ENCODE results near the gene ANK3.

Gene ANK3

DNA sequence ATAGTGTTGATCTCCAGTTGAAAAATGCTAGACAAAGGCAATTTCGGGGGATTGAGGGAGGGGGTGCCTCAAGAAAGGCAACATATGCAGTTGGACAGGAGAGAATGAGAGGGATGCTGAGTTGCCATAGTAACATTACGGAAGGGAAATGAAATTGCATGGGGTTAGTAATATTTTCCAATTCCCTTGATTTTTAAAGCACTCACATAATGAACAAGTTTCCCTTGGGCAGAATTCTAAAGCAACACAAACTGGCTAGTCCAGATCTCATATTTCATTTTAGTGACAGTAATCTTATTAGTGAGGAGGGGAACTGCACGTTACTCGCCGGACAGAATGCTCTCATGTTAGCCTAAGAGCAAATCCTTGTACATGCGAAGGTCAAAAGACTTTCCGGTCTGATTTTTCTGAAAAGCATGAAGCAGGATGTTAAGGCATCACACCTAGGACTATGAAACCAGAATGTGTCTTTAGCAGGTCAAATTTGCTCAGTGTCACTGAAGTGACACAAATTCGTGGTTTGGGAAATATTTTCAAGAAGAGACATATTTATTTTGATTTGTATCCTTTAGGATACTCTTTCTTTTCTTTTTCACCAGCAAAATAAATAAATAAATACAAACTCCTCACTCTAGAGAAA, 165.5 kb downstream of the ANK3 start:
- DNase-seq: peak; percentile 10 to 81
- Histone ChIP-seq H3K9ac (ENCODE audit: low read length) (no peak overlapping the region), H2AK5ac (ENCODE audit: low read length) (no peak overlapping the region), H2BK12ac (ENCODE audit: low read length) (no peak overlapping the region), H2AFZ (ENCODE audit: insufficient read depth, low read length, poor library complexity) (no peak overlapping the region), H3K27ac (ENCODE audit: low read depth, low read length) (no peak overlapping the region), H3K27me3 (ENCODE audit: insufficient read depth, low read length) (no peaks in the 10 kb centered on the region), H3K23ac (ENCODE audit: low read length) (no peak overlapping the region), H2BK5ac (ENCODE audit: low read depth, low read length, poor library complexity) (no peak overlapping the region), H3K4me1 (ENCODE audit: control insufficient read depth in 1 of 2, insufficient read depth in 2 of 2, low read length in 2 of 2) (peaks cover 0 to 2% of the 10 kb centered on the region in 2 experiments), H4K91ac (ENCODE audit: low read depth, low read length) (no peak overlapping the region), H3K4ac (ENCODE audit: low read depth, low read length) (no peak overlapping the region), H4K8ac (ENCODE audit: low read depth, low read length) (no peak overlapping the region), H3K9me3 (ENCODE audit: insufficient read depth, low read depth, low read length) (no peaks in the 10 kb centered on the region), H3K4me3 (ENCODE audit: low read depth, low read length) (no peak overlapping the region), H3K36me3 (ENCODE audit: control insufficient read depth in 1 of 2, insufficient read depth in 2 of 2, low read length in 2 of 2) (no peaks in the 10 kb centered on the region), H2BK120ac (ENCODE audit: insufficient read depth, low read length, poor library complexity) (no peak overlapping the region), H3K79me2 (ENCODE audit: control insufficient read depth, insufficient read depth, low read length, poor library complexity) (no peaks in the 10 kb centered on the region), H3K4me2 (ENCODE audit: low read length) (no peak overlapping the region), H3K14ac (ENCODE audit: low read length) (no peak overlapping the region), H3K18ac (ENCODE audit: low read length) (no peak overlapping the region), H4K12ac (ENCODE audit: low read depth, low read length) (no peak overlapping the region), H3K79me1 (ENCODE audit: low read length) (no peaks in the 10 kb centered on the region)
- WGBS (ENCODE audit: extremely low coverage, insufficient coverage, insufficient read length): no CpG with 5 or more reads among the region's 8 CpGs

GRCh38 chr10:60222047-60222446, 167.6 kb downstream of the ANK3 start:
- no peak overlapping the region for H2BK120ac ChIP-seq (ENCODE audit: insufficient read depth, low read length, poor library complexity)
- peaks cover 0 to 2% of the 10 kb centered on the region in 2 experiments for H3K4me1 ChIP-seq (ENCODE audit: control insufficient read depth in 1 of 2, insufficient read depth in 2 of 2, low read length in 2 of 2)
- H3K4ac ChIP-seq (ENCODE audit: low read depth, low read length): no peak overlapping the region
- H3K27me3 ChIP-seq (ENCODE audit: insufficient read depth, low read length): no peaks in the 10 kb centered on the region
- no peaks in the 10 kb centered on the region for H3K9me3 ChIP-seq (ENCODE audit: insufficient read depth, low read depth, low read length)
- H4K8ac ChIP-seq (ENCODE audit: low read depth, low read length): no peak overlapping the region
- H2BK5ac ChIP-seq (ENCODE audit: low read depth, low read length, poor library complexity): no peak overlapping the region
- no CpG with 5 or more reads among the region's 3 CpGs for WGBS (ENCODE audit: extremely low coverage, insufficient coverage, insufficient read length)
- no peak overlapping the region for H4K91ac ChIP-seq (ENCODE audit: low read depth, low read length)
- DNase-seq: no peak
- no peak overlapping the region for H3K27ac ChIP-seq (ENCODE audit: low read depth, low read length)
- no peak overlapping the region for H2AK5ac ChIP-seq (ENCODE audit: low read length)
- H3K18ac ChIP-seq (ENCODE audit: low read length): no peak overlapping the region
- H3K79me2 ChIP-seq (ENCODE audit: control insufficient read depth, insufficient read depth, low read length, poor library complexity): no peaks in the 10 kb centered on the region
- no peak overlapping the region for H2AFZ ChIP-seq (ENCODE audit: insufficient read depth, low read length, poor library complexity)
- H3K4me3 ChIP-seq (ENCODE audit: low read depth, low read length): no peak overlapping the region
- no peaks in the 10 kb centered on the region for H3K79me1 ChIP-seq (ENCODE audit: low read length)
- no peaks in the 10 kb centered on the region for H3K36me3 ChIP-seq (ENCODE audit: control insufficient read depth in 1 of 2, insufficient read depth in 2 of 2, low read length in 2 of 2)
- no peak overlapping the region for H3K23ac ChIP-seq (ENCODE audit: low read length)
- H4K12ac ChIP-seq (ENCODE audit: low read depth, low read length): no peak overlapping the region
- no peak overlapping the region for H3K9ac ChIP-seq (ENCODE audit: low read length)
- H3K14ac ChIP-seq (ENCODE audit: low read length): no peak overlapping the region
- no peak overlapping the region for H3K4me2 ChIP-seq (ENCODE audit: low read length)
- no peak overlapping the region for H2BK12ac ChIP-seq (ENCODE audit: low read length)

DNA sequence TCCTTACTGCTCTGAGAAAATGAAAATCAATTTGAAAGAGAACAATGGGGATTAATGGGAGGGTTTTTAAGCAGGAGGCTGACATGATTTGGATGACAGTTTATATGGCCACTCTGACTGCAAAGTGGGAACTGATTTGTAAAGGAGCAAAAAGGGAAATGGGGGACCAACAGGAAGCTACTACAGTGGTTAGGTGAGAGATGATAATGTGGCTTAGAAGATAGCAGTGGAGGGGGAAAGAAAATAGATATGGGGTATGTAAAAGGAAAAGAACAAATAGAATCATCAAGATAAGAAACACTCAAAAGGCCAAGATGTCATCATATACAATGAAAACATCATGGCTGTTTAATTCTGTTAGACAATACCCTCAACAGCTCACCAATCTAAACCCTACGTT, 177.5 kb downstream of the ANK3 start:
- Histone ChIP-seq H3K4me2 (ENCODE audit: low read length) (no peak overlapping the region), H3K23ac (ENCODE audit: low read length) (no peak overlapping the region), H3K14ac (ENCODE audit: low read length) (no peak overlapping the region), H2BK120ac (ENCODE audit: insufficient read depth, low read length, poor library complexity) (no peak overlapping the region), H3K27me3 (ENCODE audit: insufficient read depth, low read length) (no peaks in the 10 kb centered on the region), H2AFZ (ENCODE audit: insufficient read depth, low read length, poor library complexity) (no peak overlapping the region), H2BK12ac (ENCODE audit: low read length) (no peak overlapping the region), H3K18ac (ENCODE audit: low read length) (no peak overlapping the region), H4K8ac (ENCODE audit: low read depth, low read length) (no peak overlapping the region), H3K9ac (ENCODE audit: low read length) (no peak overlapping the region), H4K91ac (ENCODE audit: low read depth, low read length) (no peak overlapping the region), H2AK5ac (ENCODE audit: low read length) (no peak overlapping the region), H3K4ac (ENCODE audit: low read depth, low read length) (no peak overlapping the region), H3K9me3 (ENCODE audit: insufficient read depth, low read depth, low read length) (no peaks in the 10 kb centered on the region), H4K12ac (ENCODE audit: low read depth, low read length) (no peak overlapping the region), H2BK5ac (ENCODE audit: low read depth, low read length, poor library complexity) (no peak overlapping the region), H3K4me3 (ENCODE audit: low read depth, low read length) (no peak overlapping the region), H3K4me1 (ENCODE audit: control insufficient read depth in 1 of 2, insufficient read depth in 2 of 2, low read length in 2 of 2) (no peaks in the 10 kb centered on the region), H3K79me1 (ENCODE audit: low read length) (no peaks in the 10 kb centered on the region), H3K27ac (ENCODE audit: low read depth, low read length) (no peak overlapping the region), H3K79me2 (ENCODE audit: control insufficient read depth, insufficient read depth, low read length, poor library complexity) (no peaks in the 10 kb centered on the region), H3K36me3 (ENCODE audit: control insufficient read depth in 1 of 2, insufficient read depth in 2 of 2, low read length in 2 of 2) (no peaks in the 10 kb centered on the region)
- WGBS (ENCODE audit: extremely low coverage, insufficient coverage, insufficient read length): no CpG with 5 or more reads among the region's 1 CpG
- DNase-seq: no peak

- H3K9me3 ChIP-seq (ENCODE audit: insufficient read depth, low read depth, low read length): no peaks in the 10 kb centered on the region
- H3K18ac ChIP-seq (ENCODE audit: low read length): no peak overlapping the region
- no peaks in the 10 kb centered on the region for H3K27me3 ChIP-seq (ENCODE audit: insufficient read depth, low read length)
- H3K79me1 ChIP-seq (ENCODE audit: low read length): no peaks in the 10 kb centered on the region
- no peak overlapping the region for H4K91ac ChIP-seq (ENCODE audit: low read depth, low read length)
- WGBS (ENCODE audit: extremely low coverage, insufficient coverage, insufficient read length): no CpG with 5 or more reads among the region's 7 CpGs
- no peak overlapping the region for H2BK12ac ChIP-seq (ENCODE audit: low read length)
- no peak overlapping the region for H3K4me3 ChIP-seq (ENCODE audit: low read depth, low read length)
- no peak overlapping the region for H4K12ac ChIP-seq (ENCODE audit: low read depth, low read length)
- H2BK120ac ChIP-seq (ENCODE audit: insufficient read depth, low read length, poor library complexity): no peak overlapping the region
- no peak overlapping the region for H3K27ac ChIP-seq (ENCODE audit: low read depth, low read length)
- no peaks in the 10 kb centered on the region for H3K79me2 ChIP-seq (ENCODE audit: control insufficient read depth, insufficient read depth, low read length, poor library complexity)
- H3K36me3 ChIP-seq (ENCODE audit: control insufficient read depth in 1 of 2, insufficient read depth in 2 of 2, low read length in 2 of 2): no peaks in the 10 kb centered on the region
- H2BK5ac ChIP-seq (ENCODE audit: low read depth, low read length, poor library complexity): no peak overlapping the region
- H2AK5ac ChIP-seq (ENCODE audit: low read length): no peak overlapping the region
- H2AFZ ChIP-seq (ENCODE audit: insufficient read depth, low read length, poor library complexity): no peak overlapping the region
- H3K4me2 ChIP-seq (ENCODE audit: low read length): no peak overlapping the region
- no peak overlapping the region for H3K14ac ChIP-seq (ENCODE audit: low read length)
- no peak overlapping the region for H3K23ac ChIP-seq (ENCODE audit: low read length)
- no peak overlapping the region for H3K4ac ChIP-seq (ENCODE audit: low read depth, low read length)
- peak in 1 of 2 donors; percentile 11 for DNase-seq
- H4K8ac ChIP-seq (ENCODE audit: low read depth, low read length): no peak overlapping the region
- H3K9ac ChIP-seq (ENCODE audit: low read length): no peak overlapping the region
- H3K4me1 ChIP-seq (ENCODE audit: control insufficient read depth in 1 of 2, insufficient read depth in 2 of 2, low read length in 2 of 2): no peaks in the 10 kb centered on the region
Measured at GRCh38 chr10:60209874-60210570, 179.7 kb downstream of the ANK3 start.

Data from trophoblast cell (in vitro differentiated cells and primary cell).